NCI-H2029 (cell line): Measurements from ENCODE around the gene PTGDR.

Experiments
- DNase-seq: peaks from one replicate; lab custom pipeline; 2025; lab: John Stamatoyannopoulos, UW

Gene PTGDR, protein sequence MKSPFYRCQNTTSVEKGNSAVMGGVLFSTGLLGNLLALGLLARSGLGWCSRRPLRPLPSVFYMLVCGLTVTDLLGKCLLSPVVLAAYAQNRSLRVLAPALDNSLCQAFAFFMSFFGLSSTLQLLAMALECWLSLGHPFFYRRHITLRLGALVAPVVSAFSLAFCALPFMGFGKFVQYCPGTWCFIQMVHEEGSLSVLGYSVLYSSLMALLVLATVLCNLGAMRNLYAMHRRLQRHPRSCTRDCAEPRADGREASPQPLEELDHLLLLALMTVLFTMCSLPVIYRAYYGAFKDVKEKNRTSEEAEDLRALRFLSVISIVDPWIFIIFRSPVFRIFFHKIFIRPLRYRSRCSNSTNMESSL

DNA sequence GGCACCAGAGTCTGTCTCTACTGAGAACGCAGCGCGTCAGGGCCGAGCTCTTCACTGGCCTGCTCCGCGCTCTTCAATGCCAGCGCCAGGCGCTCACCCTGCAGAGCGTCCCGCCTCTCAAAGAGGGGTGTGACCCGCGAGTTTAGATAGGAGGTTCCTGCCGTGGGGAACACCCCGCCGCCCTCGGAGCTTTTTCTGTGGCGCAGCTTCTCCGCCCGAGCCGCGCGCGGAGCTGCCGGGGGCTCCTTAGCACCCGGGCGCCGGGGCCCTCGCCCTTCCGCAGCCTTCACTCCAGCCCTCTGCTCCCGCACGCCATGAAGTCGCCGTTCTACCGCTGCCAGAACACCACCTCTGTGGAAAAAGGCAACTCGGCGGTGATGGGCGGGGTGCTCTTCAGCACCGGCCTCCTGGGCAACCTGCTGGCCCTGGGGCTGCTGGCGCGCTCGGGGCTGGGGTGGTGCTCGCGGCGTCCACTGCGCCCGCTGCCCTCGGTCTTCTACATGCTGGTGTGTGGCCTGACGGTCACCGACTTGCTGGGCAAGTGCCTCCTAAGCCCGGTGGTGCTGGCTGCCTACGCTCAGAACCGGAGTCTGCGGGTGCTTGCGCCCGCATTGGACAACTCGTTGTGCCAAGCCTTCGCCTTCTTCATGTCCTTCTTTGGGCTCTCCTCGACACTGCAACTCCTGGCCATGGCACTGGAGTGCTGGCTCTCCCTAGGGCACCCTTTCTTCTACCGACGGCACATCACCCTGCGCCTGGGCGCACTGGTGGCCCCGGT, at the start of gene PTGDR:
Gene PTGDR, plus strand, starts transcription at position 198 of the 778 bp plus-strand sequence. Its CDS starts 117 bp downstream, at position 315.
- DNase-seq: no peak

DNA sequence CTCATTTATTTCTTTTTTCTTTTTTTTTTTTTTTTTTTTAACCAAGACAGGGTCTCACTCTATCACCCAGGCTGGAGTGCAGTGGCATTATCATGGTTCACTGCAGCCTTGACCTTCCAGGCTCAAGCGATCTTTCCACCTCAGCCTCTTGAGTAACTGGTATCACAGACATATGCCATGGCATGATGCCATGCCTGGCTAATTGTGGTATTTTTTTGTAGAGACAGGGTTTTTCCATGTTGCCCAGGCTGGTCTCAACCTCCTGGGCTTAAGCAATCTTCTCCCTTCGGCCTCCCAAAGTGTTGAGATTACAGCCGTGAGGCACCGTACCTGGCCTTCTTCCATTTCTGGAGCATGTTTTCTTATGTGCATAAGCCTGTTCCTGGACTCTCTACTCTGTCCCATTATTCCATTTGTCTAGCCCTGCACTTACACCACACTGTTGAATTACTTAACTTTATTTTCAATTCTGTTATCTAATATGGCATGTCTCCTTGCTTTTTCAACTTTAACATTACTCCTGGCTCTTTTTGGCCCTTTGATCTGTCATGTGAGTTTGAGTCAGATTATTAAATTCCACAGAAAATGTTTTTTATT, 47.9 kb upstream of the PTGDR start:
- no peak for DNase-seq

DNA sequence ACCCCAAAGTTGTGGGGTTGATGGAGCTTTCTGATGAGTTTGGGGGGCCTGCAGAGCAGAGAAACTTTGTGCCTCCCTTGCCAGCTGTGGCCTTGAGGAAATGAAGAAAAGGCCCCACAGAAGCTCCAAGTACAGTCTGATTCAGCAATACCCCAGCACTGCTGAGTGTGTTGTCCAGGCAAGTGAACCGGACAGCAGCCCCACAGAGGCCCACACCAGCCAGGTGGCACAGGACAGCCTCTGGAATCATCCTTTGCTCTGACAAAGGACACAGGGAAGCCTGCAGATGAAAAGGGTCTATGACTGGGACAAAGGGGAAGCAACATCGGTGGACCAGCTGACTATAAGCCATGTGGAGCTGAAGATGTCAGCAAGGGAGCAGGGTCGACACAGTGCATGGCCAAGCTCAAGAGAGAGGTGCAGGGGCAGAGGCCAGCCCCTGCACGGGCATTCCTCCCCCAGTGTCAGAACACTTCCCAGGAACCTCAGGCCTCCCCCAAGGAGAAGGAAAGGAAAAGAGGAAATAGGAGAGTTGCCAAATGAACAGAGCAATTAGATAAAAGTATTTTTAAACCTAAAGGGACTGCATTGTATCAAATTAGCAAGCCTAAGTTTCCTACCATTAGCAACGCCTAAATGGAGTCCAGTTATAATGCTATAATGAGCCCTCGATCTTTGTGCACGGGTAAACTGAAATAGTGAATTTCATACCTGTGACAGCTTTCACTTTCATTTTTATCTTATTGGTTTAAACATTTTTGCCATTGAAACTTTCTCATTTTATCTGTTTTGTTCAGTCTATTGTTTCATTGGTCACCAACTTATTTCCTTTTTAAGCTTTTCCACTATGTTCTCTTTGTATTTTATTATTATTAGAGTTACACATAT, 46.3 kb upstream of the PTGDR start:
- DNase-seq: no peak

DNA sequence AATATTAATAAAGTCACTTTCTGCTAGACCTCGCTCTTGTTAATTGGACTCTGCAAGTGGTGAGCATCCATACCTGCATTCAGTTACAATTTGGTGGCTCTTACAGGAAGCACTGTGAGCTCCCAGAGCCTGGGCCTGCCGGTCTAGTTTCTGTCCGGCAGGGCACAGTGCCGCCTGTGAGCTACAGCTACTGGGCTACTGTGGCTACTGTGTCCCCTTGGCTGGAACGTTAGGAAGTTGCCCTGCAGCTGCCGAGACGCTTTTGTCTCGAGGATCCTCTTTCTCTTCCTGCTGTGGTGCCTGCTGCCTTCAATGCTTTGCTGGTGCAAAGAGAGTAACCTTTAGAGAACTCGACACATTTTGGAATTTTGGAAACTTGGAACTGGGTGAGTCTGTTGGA, 44.6 kb upstream of the PTGDR start:
- no peak for DNase-seq

DNA sequence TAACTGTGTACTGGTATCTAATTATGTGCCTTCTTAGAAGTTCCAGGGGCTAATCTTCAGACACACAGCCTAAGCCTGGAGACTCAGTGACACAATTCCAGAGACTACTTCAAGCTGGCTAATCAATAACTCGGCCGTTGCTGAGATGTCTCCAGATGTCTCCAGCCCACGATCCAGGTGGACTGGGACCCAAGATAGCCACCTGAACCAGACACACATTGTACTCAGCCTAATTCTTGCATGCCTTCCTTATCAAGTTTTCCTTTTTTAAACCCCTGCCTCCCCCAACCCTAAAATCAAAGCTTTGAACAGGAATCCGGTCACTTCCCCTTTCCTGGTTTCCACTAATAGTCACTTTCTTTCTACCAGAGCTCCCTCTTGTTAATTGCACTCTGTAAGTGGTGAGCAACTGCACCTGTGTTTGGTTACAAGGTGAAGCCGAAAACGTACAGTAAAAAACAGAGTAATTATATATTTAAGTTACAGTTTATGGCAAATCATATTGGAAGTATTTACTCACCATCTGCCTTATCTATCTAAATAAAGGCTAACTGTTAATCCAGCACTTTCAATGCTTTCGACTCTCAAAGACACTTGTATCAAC, 39.8 kb upstream of the PTGDR start:
- DNase-seq: no peak

DNA sequence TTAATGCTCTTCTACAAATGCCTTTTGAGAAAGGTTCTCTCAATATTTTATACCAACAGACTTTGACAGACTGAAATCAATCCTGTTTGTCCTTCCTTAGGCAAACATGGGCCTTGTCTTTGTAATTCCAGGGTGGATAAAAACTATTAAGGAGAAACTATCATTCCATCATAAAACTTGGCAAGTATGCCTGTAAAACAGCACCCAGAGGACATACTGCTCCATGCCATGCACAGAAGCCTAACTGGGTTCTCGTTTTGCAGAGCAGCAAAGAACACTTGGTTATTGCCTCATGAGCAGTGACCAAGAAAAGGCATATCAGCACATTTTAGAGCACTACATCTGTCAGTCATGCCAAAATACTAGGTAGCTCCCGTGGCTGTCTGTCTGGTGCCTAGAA, 33.8 kb upstream of the PTGDR start:
- no peak for DNase-seq

DNA sequence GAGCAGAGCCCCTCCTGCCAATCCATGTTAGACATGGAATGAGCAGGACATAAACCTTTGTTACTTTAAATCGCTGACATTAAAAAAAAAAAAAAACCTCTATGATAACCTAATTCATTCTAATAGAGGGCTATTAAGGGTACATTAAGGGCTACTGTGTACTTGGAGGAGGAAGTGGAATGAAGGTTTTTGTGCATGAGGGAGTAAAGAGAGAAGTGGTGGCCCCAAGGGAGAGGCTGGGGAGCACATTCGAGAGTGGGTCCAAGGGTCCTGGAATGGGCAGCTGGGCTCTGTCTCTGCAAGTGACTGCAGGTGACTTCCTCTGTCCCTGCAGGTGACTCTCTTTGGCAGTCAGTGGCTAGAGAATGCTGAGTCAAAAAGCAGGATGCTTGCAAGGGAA, 32.1 kb upstream of the PTGDR start:
- no peak for DNase-seq

DNA sequence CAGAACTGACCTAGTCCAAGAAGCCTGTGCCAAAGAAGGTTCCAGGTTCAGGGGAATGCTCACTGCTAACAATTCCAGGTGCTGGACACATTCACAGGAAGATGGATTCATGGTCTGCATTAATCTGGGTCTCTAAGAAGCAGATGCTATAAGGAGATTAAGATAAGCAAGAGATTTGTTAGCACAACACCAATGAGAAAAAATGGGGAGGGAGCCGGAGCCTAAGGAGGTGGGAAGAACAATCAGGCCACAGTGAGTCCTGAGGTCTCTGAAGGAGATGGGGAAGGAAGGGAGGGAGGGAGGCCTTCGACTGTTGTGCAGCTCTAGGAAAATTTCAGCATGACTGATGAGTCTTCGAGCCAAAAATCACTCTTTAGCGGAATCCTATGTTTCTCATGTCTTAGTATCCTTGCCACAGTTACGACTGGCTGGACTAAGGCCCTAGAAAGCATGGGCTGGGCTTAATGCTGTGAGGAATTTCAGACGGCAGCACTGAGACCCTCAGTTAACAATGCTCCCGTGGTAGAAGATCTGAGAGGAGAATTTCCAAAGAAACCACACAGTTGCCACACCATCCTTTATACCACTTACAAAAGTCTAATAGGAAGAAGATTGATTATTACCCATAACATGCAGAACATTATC, 31.5 kb upstream of the PTGDR start:
- no peak for DNase-seq

DNA sequence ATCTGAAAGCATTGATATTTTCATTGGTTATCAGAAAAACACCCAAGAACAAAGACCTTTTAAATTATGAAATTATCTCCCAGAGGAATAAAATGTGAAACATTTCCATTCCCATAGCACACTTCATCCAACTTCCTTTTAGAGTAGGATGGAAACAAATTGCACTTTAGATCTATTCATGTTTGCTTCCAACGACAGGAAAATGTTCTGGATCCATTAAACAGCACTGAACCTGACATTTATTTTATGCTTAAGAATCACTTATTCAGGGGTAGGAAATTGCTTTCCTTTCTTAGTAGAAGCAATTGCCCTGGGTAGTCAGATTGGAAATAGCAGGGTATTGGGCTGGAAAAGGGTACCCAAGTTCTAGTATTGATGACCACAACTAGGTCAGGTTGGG, 28.8 kb upstream of the PTGDR start:
- no peak for DNase-seq

DNA sequence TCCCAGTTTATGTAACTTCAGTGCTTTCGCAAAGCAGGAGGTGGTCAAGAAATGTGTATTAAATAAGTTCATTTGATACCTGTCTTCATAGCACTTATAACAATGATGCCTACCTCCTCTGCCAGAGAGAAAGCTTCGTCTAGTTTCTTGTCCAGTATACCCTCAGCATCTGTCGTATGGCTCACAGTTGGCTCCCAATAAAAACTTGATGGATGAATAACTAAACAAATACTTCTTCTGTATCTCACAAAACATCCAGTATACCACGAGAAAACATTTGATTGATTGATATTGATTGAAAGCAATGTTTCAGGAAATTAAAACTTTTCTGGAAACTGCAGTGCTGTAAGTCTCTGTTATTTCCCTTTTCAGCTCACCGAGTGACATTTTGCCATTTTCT, 26.9 kb upstream of the PTGDR start:
- no peak for DNase-seq

DNA sequence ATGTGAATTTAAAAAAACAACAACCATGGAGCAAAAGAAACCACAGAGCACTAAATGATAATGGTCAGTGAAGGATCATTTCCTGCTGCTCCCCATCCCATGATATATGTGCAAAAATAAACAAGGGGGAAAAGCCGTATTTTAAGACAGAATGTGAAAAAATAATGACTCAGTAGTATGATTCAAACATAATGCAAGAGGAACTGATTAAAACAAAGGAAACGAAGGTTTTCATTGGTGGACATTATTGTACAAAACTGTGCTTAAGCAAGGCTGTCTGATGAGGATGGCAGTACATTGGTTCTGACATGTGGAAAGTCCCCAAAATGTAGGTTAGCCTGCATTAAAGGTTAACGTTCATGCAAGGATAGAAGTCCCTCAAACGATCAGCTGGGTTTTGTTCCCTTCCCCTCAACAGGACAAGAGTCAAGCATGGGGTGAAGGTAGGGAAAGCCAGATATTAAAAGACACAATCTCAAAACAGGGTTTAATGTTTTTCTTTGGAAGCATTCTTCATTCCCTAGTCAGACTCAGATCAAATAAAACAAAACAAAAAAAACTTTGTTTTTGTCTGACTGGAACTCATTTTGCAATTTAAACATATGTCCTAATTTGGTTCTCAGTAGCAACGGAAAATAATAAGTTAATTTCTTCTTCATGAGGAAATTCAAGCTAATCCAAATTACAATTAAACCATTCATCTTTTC, 26.3 kb upstream of the PTGDR start:
- no peak for DNase-seq

DNA sequence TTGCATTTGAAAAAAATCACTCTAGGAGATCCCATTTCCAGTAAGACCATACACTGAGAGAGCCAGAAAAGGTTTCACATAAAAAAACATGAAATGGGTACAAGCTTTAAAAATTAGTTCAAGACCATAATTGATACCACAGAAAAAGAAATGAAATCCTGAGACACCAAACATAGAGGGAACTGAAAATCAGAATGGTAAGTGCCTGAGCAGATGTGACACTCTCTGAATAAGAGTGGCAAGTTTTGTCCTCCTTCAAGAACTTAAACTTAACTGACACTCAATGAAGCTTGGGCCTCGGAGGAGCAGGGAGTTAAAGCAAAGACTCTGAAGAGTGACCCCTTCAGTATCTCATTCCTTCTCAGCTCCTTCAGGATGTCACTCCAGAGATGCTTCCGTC, 23.2 kb upstream of the PTGDR start:
- no peak for DNase-seq

DNA sequence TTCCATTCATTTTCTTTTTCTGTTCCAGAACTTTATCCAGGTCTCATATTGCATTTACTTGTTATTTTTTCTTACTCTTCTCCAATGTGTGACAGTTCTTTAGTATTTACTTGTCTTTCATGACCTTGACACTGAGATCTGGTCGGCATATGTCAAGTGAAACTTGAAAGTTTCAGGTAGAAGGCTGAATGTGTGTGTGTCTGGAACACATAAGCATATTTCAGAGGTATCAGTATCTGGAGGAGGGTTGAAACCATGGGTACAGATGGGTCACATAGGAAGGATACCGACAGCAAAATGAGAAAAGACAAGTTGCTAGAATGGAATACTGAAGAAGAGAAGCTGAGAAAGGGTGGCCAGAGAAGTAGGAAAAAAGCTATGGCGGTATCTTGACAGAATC, 22.5 kb upstream of the PTGDR start:
- no peak for DNase-seq

DNA sequence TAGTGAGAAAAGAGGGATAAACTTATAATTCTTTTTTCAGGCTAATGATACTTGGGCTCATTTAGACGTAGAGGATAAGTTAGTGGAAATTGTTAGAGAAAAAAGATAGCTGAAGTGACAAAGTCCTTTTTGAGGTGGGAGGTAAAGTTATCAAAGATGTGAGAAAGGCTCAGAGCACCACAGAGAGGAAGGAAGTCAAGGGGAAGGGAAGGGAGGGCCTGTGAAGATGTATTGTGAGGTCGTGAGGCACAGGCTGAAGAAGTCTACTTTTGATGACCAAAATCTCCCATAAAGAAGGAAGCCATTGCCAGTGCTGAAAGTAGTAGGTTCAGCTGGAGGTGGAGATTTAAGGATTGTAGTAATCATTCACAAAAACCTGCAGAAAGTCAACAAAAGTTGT, 19.4 kb upstream of the PTGDR start:
- DNase-seq: no peak

DNA sequence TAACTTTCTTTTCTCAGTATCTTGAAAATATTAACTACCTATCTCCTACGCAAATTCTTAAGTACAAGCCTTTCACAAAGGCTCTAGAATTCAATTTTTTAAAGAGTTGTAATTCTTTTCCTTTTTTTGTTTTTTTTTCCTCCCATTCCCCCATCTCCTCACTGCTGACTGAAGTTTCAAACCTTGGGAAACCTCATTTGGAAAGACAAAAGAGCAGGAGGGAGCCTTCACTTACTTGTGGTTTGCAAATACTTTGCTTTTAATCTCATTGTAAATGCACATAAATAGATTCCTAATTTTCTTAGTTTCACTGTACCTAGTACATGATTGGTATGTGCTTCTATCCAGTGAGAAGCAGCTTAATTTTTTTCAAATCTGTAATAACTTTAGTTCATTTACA, 15.8 kb upstream of the PTGDR start:
- no peak for DNase-seq

DNA sequence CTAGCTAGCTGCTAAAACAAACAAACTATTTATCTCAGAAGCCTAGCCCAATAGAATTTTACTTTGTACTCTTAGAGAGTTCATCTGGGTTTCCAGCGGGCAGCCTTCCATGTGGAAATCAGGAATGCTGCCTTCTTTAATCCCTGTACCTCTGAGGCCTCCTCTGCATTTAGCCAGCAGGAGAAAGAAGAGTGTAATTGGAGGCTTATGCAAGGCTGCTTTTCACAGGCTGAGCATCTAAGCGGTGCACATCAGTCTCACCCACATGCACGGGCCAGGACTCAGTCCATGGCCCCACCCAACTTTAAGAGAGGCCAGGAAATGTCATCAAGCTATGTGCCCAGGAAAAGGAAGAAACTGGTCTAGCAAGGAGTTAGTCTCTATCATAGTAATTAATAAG, 14.0 kb upstream of the PTGDR start:
- no peak for DNase-seq

DNA sequence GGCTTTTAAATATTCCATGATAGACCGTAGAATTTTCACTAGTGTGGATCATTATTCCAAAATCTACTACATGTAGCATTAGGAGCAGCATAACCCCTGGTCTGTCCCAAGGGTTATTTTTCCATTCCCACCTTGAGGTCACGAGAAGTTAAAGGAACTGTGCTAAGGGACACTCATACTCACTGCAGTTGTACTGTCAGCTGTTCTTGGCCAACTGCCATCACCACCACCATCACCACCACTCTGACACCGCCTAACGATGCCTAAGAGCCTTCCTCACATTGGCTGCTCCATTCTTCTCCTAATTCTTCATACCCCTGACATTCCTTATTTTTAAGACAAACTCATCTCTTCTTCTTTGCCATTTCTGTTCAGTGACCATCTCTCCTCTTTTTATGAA, 13.4 kb upstream of the PTGDR start:
- DNase-seq: no peak

DNA sequence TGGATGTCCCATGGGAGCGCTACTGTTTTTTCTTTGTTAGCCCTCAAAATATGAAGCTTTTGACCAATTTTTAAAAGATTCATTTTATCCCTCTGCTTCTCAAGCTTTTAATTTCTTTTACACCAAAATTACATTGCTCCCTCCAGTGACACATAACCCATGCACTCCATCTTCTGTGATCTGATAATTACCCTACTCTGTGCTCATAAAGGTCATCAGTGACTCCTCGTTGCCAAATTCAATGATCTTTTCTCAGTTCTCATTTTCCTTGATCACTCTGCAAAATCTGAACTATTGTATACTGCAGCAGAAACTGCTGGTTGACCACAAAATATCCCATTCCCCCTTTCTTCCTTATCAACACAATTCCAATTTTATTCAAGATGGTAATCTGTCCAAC, 8.7 kb upstream of the PTGDR start:
- no peak for DNase-seq

DNA sequence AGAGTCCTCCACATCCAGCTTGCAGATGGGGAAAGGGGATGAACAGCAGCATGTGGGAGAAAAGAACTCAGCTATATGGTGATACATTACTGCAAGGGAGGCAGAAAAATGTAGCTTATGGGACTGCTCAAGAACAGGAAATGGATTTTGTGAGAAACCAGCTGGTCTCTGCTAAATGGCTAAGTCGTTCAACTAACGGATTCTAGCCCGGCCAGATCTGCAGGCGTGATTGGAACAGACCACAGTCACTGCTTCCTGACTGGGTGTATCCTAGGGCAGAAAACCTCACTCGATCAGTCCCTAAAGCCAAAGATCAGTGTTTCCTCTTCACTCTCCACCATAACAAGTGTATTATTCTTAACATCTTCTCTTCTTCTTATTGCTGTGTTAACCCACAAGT, 8.1 kb upstream of the PTGDR start:
- no peak for DNase-seq

DNA sequence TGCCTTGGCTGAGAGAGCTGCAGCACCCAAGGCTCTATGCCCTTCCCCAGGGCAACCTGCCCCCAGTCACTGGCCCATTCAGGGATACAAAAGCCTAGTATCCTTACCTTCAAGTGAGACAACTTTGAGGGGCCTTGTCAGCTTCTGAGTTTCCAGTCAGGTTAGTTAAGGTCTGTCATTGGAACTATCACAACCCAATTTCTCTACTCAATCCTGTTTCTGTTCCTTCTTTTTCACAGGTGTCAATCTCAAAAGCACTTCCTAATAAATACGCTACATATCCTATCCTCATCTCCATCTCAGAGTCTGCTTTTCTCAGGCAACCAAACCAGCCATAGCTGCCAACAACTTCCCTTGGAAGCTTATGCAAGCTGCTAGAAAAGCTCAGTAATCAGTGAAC, 4.9 kb upstream of the PTGDR start:
- DNase-seq: no peak

DNA sequence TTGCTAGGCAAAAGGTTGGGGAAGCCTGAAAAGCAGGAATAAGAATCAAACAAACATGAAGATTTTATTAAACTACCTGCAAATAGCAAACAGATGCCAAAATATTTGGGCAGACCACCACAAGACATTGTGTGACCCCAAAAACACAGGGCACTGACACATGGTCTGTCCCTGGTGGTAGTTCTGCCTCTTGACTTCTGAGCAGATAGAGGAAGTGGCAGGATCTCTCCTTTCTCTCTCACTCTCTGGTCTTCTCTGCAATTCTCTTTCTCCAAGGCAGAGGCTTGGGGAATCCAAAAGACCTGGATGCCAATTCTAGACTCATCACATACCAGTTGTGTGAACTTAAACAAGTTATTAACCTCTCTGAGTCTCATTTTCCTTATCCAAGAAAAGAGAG, 4.3 kb upstream of the PTGDR start:
- no peak for DNase-seq
